WTC11 (cell line): Measurements from ENCODE around the gene KRT40.

Experiments
- EMX1 ChIP-seq: fragments of 250-450 bp; sonication (Bioruptor Pico); IDR thresholded peaks from 2 replicates; pipeline ENCODE4 v1.8.0; 2021; ENCODE audit warnings: mild to moderate bottlenecking
- ETV6 ChIP-seq: sonication (generic); formaldehyde crosslinking; IDR thresholded peaks from 2 replicates; pipeline ENCODE4 v1.8.1; 2022; ENCODE audit warnings: mild to moderate bottlenecking, missing genetic modification reagents
- IRF2 ChIP-seq: sonication (generic); formaldehyde crosslinking; IDR thresholded peaks from 2 replicates; pipeline ENCODE4 v1.8.0; 2022; ENCODE audit warnings: low read depth, missing genetic modification reagents, borderline replicate concordance
- NR1H2 ChIP-seq: sonication (generic); formaldehyde crosslinking; IDR thresholded peaks from 2 replicates; pipeline ENCODE4 v1.9.0; 2021; ENCODE audit warnings: mild to moderate bottlenecking, moderate library complexity, missing genetic modification reagents
- SP1 ChIP-seq: sonication (generic); formaldehyde crosslinking; conservative IDR thresholded peaks from 2 replicates; pipeline ENCODE4 v1.8.1; 2022; ENCODE audit warnings: missing genetic modification reagents
- TP53 ChIP-seq: sonication (generic); formaldehyde crosslinking; IDR thresholded peaks from 2 replicates; pipeline ENCODE4 v1.8.1; 2023; ENCODE audit warnings: mild to moderate bottlenecking, missing genetic modification reagents
- TF ChIP-seq, protein P1 (sequence below): fragments of 200-600 bp; IDR thresholded peaks from 2 replicates; pipeline ENCODE4 v1.8.0; 2022; ENCODE audit warnings: antibody characterized with exemption
- TF ChIP-seq, protein P2 (sequence below): sonication (generic); formaldehyde crosslinking; conservative IDR thresholded peaks from 2 replicates; pipeline ENCODE4 v1.8.1; 2023; ENCODE audit warnings: mild to moderate bottlenecking, low read depth, missing genetic modification reagents, moderate library complexity
- TF ChIP-seq, protein P3 (sequence below): sonication (generic); formaldehyde crosslinking; IDR thresholded peaks from 2 replicates; pipeline ENCODE4 v1.8.1; 2022; ENCODE audit warnings: low read depth, mild to moderate bottlenecking, moderate library complexity, missing genetic modification reagents, borderline replicate concordance
- TF ChIP-seq, protein P4 (sequence below): sonication (generic); formaldehyde crosslinking; IDR thresholded peaks from 2 replicates; pipeline ENCODE4 v1.8.1; 2022; ENCODE audit warnings: mild to moderate bottlenecking, missing genetic modification reagents, moderate library complexity, borderline replicate concordance
- TF ChIP-seq, protein P5 (sequence below): fragments of 250-450 bp; sonication (Bioruptor Pico); IDR thresholded peaks from 2 replicates; pipeline ENCODE4 v1.9.0; 2021; ENCODE audit warnings: mild to moderate bottlenecking
- TF ChIP-seq, protein P6 (sequence below): sonication (generic); formaldehyde crosslinking; IDR thresholded peaks from 2 replicates; pipeline ENCODE4 v1.8.0; 2023; ENCODE audit warnings: mild to moderate bottlenecking, missing genetic modification reagents

DNA sequence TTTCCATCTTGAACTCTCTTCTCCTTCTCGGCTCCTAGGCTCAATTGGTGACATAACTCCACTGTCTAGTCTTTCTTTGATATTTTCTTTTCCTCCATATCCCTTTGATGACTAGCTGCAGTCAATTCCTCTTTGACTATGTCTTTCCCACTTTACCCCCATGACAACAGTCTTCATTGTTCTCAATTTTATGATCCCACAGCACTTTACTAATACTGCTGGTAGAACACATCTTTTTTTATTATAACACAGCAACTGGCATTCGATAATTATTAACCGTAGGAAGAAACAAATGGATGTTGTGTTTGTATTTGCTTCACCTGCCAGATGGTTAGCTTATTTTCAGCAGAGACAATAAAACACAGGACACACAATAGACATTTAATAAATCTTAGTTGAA lies 8.5 kb upstream of the KRT40 start:
- TF ChIP-seq, protein P1, sequence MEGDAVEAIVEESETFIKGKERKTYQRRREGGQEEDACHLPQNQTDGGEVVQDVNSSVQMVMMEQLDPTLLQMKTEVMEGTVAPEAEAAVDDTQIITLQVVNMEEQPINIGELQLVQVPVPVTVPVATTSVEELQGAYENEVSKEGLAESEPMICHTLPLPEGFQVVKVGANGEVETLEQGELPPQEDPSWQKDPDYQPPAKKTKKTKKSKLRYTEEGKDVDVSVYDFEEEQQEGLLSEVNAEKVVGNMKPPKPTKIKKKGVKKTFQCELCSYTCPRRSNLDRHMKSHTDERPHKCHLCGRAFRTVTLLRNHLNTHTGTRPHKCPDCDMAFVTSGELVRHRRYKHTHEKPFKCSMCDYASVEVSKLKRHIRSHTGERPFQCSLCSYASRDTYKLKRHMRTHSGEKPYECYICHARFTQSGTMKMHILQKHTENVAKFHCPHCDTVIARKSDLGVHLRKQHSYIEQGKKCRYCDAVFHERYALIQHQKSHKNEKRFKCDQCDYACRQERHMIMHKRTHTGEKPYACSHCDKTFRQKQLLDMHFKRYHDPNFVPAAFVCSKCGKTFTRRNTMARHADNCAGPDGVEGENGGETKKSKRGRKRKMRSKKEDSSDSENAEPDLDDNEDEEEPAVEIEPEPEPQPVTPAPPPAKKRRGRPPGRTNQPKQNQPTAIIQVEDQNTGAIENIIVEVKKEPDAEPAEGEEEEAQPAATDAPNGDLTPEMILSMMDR: no peak
- TF ChIP-seq, protein P2, sequence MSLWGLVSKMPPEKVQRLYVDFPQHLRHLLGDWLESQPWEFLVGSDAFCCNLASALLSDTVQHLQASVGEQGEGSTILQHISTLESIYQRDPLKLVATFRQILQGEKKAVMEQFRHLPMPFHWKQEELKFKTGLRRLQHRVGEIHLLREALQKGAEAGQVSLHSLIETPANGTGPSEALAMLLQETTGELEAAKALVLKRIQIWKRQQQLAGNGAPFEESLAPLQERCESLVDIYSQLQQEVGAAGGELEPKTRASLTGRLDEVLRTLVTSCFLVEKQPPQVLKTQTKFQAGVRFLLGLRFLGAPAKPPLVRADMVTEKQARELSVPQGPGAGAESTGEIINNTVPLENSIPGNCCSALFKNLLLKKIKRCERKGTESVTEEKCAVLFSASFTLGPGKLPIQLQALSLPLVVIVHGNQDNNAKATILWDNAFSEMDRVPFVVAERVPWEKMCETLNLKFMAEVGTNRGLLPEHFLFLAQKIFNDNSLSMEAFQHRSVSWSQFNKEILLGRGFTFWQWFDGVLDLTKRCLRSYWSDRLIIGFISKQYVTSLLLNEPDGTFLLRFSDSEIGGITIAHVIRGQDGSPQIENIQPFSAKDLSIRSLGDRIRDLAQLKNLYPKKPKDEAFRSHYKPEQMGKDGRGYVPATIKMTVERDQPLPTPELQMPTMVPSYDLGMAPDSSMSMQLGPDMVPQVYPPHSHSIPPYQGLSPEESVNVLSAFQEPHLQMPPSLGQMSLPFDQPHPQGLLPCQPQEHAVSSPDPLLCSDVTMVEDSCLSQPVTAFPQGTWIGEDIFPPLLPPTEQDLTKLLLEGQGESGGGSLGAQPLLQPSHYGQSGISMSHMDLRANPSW (CRISPR knock-in tag): no peak
- no peak for TF ChIP-seq EMX1
- TF ChIP-seq NR1H2 (CRISPR knock-in tag): no peak
- TF ChIP-seq, protein P3, sequence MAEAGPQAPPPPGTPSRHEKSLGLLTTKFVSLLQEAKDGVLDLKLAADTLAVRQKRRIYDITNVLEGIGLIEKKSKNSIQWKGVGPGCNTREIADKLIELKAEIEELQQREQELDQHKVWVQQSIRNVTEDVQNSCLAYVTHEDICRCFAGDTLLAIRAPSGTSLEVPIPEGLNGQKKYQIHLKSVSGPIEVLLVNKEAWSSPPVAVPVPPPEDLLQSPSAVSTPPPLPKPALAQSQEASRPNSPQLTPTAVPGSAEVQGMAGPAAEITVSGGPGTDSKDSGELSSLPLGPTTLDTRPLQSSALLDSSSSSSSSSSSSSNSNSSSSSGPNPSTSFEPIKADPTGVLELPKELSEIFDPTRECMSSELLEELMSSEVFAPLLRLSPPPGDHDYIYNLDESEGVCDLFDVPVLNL (CRISPR knock-in tag): no peak
- TF ChIP-seq SP1 (CRISPR knock-in tag): no peak
- no peak for TF ChIP-seq IRF2
- TF ChIP-seq, protein P4, sequence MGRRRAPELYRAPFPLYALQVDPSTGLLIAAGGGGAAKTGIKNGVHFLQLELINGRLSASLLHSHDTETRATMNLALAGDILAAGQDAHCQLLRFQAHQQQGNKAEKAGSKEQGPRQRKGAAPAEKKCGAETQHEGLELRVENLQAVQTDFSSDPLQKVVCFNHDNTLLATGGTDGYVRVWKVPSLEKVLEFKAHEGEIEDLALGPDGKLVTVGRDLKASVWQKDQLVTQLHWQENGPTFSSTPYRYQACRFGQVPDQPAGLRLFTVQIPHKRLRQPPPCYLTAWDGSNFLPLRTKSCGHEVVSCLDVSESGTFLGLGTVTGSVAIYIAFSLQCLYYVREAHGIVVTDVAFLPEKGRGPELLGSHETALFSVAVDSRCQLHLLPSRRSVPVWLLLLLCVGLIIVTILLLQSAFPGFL (CRISPR knock-in tag): no peak
- TF ChIP-seq, protein P5, sequence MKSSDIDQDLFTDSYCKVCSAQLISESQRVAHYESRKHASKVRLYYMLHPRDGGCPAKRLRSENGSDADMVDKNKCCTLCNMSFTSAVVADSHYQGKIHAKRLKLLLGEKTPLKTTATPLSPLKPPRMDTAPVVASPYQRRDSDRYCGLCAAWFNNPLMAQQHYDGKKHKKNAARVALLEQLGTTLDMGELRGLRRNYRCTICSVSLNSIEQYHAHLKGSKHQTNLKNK (CRISPR knock-in tag): no peak
- no peak for TF ChIP-seq ETV6 (CRISPR knock-in tag)
- TF ChIP-seq TP53: no peak
- TF ChIP-seq, protein P6, sequence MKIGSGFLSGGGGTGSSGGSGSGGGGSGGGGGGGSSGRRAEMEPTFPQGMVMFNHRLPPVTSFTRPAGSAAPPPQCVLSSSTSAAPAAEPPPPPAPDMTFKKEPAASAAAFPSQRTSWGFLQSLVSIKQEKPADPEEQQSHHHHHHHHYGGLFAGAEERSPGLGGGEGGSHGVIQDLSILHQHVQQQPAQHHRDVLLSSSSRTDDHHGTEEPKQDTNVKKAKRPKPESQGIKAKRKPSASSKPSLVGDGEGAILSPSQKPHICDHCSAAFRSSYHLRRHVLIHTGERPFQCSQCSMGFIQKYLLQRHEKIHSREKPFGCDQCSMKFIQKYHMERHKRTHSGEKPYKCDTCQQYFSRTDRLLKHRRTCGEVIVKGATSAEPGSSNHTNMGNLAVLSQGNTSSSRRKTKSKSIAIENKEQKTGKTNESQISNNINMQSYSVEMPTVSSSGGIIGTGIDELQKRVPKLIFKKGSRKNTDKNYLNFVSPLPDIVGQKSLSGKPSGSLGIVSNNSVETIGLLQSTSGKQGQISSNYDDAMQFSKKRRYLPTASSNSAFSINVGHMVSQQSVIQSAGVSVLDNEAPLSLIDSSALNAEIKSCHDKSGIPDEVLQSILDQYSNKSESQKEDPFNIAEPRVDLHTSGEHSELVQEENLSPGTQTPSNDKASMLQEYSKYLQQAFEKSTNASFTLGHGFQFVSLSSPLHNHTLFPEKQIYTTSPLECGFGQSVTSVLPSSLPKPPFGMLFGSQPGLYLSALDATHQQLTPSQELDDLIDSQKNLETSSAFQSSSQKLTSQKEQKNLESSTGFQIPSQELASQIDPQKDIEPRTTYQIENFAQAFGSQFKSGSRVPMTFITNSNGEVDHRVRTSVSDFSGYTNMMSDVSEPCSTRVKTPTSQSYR (CRISPR knock-in tag): no peak
